ENCODE measurements around the gene WHRN. TPM values are rescaled to one million over a fixed set of nuclear protein-coding genes. Genes with fewer than 3 reads are reported as not detected.

The WHRN gene
- total RNA-seq, 1 experiment from 2014 or later = 19.8 TPM

- Histone ChIP-seq H4K20me1 (ENCODE audit: insufficient read depth) (no peaks in the 10 kb centered on the region), H3K9me3 (ENCODE audit: insufficient read depth, low read depth) (no peaks in the 10 kb centered on the region), H3K36me3 (ENCODE audit: low read depth) (no peaks in the 10 kb centered on the region), H3K27me3 (ENCODE audit: insufficient read depth, low read depth) (no peaks in the 10 kb centered on the region), H3K4me3 (no peak overlapping the region), H3F3A (ENCODE audit: insufficient read depth, low read depth) (peaks cover 10% of the 10 kb centered on the region; the same call in 1 of the 2 replicates), H3K9me2 (ENCODE audit: insufficient read depth) (no peaks in the 10 kb centered on the region), H3K27ac (no peak overlapping the region), H3K79me2 (ENCODE audit: low read depth) (no peaks in the 10 kb centered on the region), H2AFZ (no peak overlapping the region), H3K4me1 (replicated peaks; ENCODE audit: insufficient read depth) (peaks cover 29% of the 10 kb centered on the region), H3K4me2 (no peak overlapping the region)
- ChIA-PET CTCF (no interaction called here), POLR2A (ENCODE audit: unreplicated experiment) (no interaction called here)
- BruUV-seq (replicated peaks) = no TSS peak
- intact Hi-C loops (cut with micrococcal nuclease; ENCODE audit: unreplicated experiment) = no loop called here
- no peak for DNase-seq
- TF ChIP-seq, protein P1, sequence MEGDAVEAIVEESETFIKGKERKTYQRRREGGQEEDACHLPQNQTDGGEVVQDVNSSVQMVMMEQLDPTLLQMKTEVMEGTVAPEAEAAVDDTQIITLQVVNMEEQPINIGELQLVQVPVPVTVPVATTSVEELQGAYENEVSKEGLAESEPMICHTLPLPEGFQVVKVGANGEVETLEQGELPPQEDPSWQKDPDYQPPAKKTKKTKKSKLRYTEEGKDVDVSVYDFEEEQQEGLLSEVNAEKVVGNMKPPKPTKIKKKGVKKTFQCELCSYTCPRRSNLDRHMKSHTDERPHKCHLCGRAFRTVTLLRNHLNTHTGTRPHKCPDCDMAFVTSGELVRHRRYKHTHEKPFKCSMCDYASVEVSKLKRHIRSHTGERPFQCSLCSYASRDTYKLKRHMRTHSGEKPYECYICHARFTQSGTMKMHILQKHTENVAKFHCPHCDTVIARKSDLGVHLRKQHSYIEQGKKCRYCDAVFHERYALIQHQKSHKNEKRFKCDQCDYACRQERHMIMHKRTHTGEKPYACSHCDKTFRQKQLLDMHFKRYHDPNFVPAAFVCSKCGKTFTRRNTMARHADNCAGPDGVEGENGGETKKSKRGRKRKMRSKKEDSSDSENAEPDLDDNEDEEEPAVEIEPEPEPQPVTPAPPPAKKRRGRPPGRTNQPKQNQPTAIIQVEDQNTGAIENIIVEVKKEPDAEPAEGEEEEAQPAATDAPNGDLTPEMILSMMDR (conservative IDR thresholded peaks at IDR 0.05) = no peak
- TF ChIP-seq EZH2 (IDR thresholded peaks at IDR 0.05; ENCODE audit: low read depth) = no peak
Measured at GRCh38 chr9:114500697-114501292, 4.5 kb downstream of the WHRN start.

DNA sequence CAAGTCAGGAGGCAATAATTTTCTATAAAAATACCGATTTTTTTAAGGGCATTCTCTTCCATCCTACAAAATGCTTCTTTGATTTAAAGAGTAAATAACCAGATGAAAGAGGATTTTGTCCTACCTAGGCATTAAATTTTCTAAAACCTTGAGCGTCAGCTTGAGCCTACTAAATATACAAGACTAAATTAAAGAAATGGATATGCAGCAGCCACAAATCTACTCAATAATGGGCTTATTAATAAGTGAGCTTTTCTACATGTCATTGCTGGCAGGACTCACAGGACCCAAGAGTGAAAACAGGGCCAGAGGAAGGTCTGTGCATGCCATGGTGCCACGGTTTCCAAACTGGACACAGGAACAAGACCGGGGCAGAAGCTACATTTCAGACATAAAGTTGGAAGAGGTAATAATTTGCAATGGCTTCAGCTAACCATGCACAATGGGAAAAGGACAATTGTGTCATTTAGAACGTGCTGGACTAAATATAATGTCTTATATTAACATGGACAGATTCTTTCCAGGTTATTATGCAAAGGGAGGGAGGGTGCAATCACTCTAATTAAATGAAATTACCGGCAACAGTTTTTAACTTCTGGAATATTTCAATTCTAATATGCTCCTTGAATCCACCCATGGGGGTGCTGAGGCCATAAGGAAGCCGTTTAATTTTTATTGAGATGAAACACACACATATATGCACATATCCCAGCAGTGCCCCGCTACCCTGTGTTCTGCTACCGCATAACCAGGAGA lies 5.2 kb downstream of the WHRN start:
- no peaks in the 10 kb centered on the region for H4K20me1 ChIP-seq (ENCODE audit: insufficient read depth)
- peaks cover 10% of the 10 kb centered on the region; the same call in 1 of the 2 replicates for H3F3A ChIP-seq (ENCODE audit: insufficient read depth, low read depth)
- H3K4me3 ChIP-seq = no peak overlapping the region
- no TSS peak for BruUV-seq (replicated peaks)
- intact Hi-C loops (cut with micrococcal nuclease; ENCODE audit: unreplicated experiment) = no loop called here
- no peak overlapping the region for H3K27ac ChIP-seq
- H3K4me1 ChIP-seq (replicated peaks; ENCODE audit: insufficient read depth) = peaks cover 29% of the 10 kb centered on the region
- ChIA-PET CTCF (no interaction called here), POLR2A (ENCODE audit: unreplicated experiment) (no interaction called here)
- DNase-seq = no peak
- H2AFZ ChIP-seq = no peak overlapping the region
- no peaks in the 10 kb centered on the region for H3K9me2 ChIP-seq (ENCODE audit: insufficient read depth)
- no peaks in the 10 kb centered on the region for H3K9me3 ChIP-seq (ENCODE audit: insufficient read depth, low read depth)
- TF ChIP-seq, protein P1 (conservative IDR thresholded peaks at IDR 0.05) = no peak
- TF ChIP-seq EZH2 (IDR thresholded peaks at IDR 0.05; ENCODE audit: low read depth) = no peak
- H3K4me2 ChIP-seq = no peak overlapping the region
- no peaks in the 10 kb centered on the region for H3K36me3 ChIP-seq (ENCODE audit: low read depth)
- no peaks in the 10 kb centered on the region for H3K27me3 ChIP-seq (ENCODE audit: insufficient read depth, low read depth)
- no peaks in the 10 kb centered on the region for H3K79me2 ChIP-seq (ENCODE audit: low read depth)

- intact Hi-C loops (cut with micrococcal nuclease; ENCODE audit: unreplicated experiment) = no loop called here
- no peaks in the 10 kb centered on the region for H4K20me1 ChIP-seq (ENCODE audit: insufficient read depth)
- DNase-seq = no peak
- no peak for TF ChIP-seq EZH2 (IDR thresholded peaks at IDR 0.05; ENCODE audit: low read depth)
- TF ChIP-seq, protein P1 (conservative IDR thresholded peaks at IDR 0.05) = no peak
- no peak overlapping the region for H3K27ac ChIP-seq
- H3K36me3 ChIP-seq (ENCODE audit: low read depth) = no peaks in the 10 kb centered on the region
- H3K4me3 ChIP-seq = no peak overlapping the region
- no peaks in the 10 kb centered on the region for H3K9me2 ChIP-seq (ENCODE audit: insufficient read depth)
- H3K9me3 ChIP-seq (ENCODE audit: insufficient read depth, low read depth) = no peaks in the 10 kb centered on the region
- no peak overlapping the region for H3K4me2 ChIP-seq
- peaks cover 29% of the 10 kb centered on the region for H3K4me1 ChIP-seq (replicated peaks; ENCODE audit: insufficient read depth)
- H3K79me2 ChIP-seq (ENCODE audit: low read depth) = no peaks in the 10 kb centered on the region
- BruUV-seq (replicated peaks) = no TSS peak
- CTCF ChIA-PET = no interaction called here
- peaks cover 10% of the 10 kb centered on the region; the same call in 1 of the 2 replicates for H3F3A ChIP-seq (ENCODE audit: insufficient read depth, low read depth)
- no peaks in the 10 kb centered on the region for H3K27me3 ChIP-seq (ENCODE audit: insufficient read depth, low read depth)
- H2AFZ ChIP-seq = no peak overlapping the region
- POLR2A ChIA-PET (ENCODE audit: unreplicated experiment) = no interaction called here
Measured at GRCh38 chr9:114499528-114499927, 5.7 kb downstream of the WHRN start.

Data from PC-9 (cell line).